Upper lobe of right lung (tissue), 1 donor: Measurements from ENCODE around the gene DYNLL1. TPM values are rescaled to one million over a fixed set of nuclear protein-coding genes. Genes with fewer than 3 reads are reported as not detected.

Experiments
- ATAC-seq: fragments of 200-7000 bp; cut with Tn5 transposase; one replicate; pipeline ENCODE4 v1.9.1; 2020; ENCODE audit warnings: mild to moderate bottlenecking, moderate library complexity
- DNase-seq: peaks from one replicate; pipeline ENCODE4 v3.0.0-alpha.2; 2020
- H3K27ac ChIP-seq: fragments of 200-600 bp; one replicate; pipeline ENCODE4 v1.8.0; 2022
- H3K27me3 ChIP-seq: fragments of 200-600 bp; one replicate; pipeline ENCODE4 v1.8.0; 2022; ENCODE audit warnings: mild to moderate bottlenecking
- H3K36me3 ChIP-seq: fragments of 200-600 bp; one replicate; pipeline ENCODE4 v1.8.0; 2022
- H3K4me1 ChIP-seq: fragments of 200-600 bp; one replicate; pipeline ENCODE4 v1.8.0; 2022
- H3K4me3 ChIP-seq: fragments of 200-600 bp; one replicate; pipeline ENCODE4 v1.8.0; 2022; ENCODE audit warnings: mild to moderate bottlenecking
- H3K9me3 ChIP-seq: fragments of 200-600 bp; one replicate; pipeline ENCODE4 v1.8.0; 2022
- intact Hi-C: fragments of 100-400 bp; cut with DNase I; formaldehyde crosslinking; loops from one replicate; pipeline ENCODE4 v1.11.0; 2022
- total RNA-seq: library from RNA; stranded (reverse); fragmentation: NEBNext Ultra II Directional; extraction: Animal tissue kit (Norgen Biotek cat#: 25700); gene quantifications from one replicate; pipeline ENCODE4 v1.2.1, GENCODE V29; 2021
- TF ChIP-seq, protein P1 (sequence below): fragments of 200-600 bp; IDR thresholded peaks from one replicate; pipeline ENCODE4 v1.8.0; 2022; ENCODE audit warnings: antibody characterized with exemption
- donor health status: DM: no; HTN: yes; CAD: no; lungs with severe emphysema.

DYNLL1 gene
- total RNA-seq, 1 donor from 2014 or later: 242 TPM

DNA sequence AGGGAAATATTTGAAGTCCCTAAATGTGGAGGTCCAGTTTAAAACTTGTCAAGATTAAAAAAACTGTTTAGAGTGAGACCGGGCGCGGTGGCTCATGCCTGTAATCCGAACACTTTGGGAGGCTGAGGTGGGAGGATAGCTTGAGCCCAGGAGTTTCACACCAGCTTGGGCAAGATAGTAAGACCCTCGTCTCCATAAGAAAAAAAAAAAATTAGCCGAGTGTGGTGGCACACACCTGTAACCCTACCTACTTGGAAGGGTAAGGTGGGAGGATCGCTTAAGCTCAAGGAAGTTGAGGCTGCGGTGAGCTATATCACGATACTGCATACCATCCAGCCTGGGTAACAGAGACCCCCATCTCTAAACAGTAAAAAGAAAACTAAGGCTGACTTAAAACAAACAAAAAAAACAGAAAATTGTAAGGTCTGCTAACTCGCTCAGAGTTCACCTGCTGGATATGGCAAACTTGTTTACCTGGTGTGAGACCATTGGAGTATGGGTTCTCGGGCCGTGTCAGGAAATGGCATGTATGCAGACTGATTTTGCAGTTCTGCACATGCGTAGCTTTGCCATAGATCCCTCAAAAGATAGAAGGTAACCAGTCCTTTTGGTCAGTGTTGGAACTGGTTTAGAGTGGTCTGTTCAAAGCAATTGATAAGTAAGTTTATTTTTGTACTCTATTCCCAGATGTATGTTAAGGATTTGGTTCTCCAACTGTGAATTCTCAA, 40.3 kb downstream of the DYNLL1 start:
- Histone ChIP-seq H3K4me3 (peak overlapping the region; percentile 87), H3K4me1 (peaks cover 56% of the 10 kb centered on the region), H3K9me3 (no peaks in the 10 kb centered on the region), H3K36me3 (no peaks in the 10 kb centered on the region), H3K27ac (peak overlapping the region; percentile 91), H3K27me3 (no peaks in the 10 kb centered on the region)
- intact Hi-C loops: no loop called here
- DNase-seq (no peak), ATAC-seq (no peak)
- TF ChIP-seq, protein P1, sequence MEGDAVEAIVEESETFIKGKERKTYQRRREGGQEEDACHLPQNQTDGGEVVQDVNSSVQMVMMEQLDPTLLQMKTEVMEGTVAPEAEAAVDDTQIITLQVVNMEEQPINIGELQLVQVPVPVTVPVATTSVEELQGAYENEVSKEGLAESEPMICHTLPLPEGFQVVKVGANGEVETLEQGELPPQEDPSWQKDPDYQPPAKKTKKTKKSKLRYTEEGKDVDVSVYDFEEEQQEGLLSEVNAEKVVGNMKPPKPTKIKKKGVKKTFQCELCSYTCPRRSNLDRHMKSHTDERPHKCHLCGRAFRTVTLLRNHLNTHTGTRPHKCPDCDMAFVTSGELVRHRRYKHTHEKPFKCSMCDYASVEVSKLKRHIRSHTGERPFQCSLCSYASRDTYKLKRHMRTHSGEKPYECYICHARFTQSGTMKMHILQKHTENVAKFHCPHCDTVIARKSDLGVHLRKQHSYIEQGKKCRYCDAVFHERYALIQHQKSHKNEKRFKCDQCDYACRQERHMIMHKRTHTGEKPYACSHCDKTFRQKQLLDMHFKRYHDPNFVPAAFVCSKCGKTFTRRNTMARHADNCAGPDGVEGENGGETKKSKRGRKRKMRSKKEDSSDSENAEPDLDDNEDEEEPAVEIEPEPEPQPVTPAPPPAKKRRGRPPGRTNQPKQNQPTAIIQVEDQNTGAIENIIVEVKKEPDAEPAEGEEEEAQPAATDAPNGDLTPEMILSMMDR: no peak

DNA sequence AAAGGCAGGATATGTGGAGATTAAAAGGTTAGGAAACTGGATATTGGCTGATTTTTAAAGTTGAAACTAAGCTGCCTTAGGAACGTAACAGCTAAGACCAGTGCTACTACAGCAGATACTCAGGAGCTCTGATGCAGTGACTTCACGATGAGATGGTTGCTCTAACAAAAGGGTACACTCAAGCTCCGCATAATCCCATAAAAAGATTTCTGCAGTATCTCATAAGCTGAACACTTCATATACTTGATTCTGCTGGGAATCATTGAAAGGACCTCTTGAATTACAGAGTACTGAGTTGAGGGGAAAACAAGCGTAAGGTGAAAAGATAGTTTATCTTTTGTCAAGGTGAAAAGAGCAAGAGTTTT, 41.9 kb downstream of the DYNLL1 start:
- peak overlapping the region; percentile 87 for H3K4me3 ChIP-seq
- no peaks in the 10 kb centered on the region for H3K27me3 ChIP-seq
- no peaks in the 10 kb centered on the region for H3K9me3 ChIP-seq
- TF ChIP-seq, protein P1: no peak
- peak overlapping the region; percentile 67 for H3K27ac ChIP-seq
- ATAC-seq: no peak
- H3K36me3 ChIP-seq: peaks cover 10% of the 10 kb centered on the region
- no peak for DNase-seq
- peaks cover 68% of the 10 kb centered on the region for H3K4me1 ChIP-seq
- intact Hi-C loops: no loop called here

DNA sequence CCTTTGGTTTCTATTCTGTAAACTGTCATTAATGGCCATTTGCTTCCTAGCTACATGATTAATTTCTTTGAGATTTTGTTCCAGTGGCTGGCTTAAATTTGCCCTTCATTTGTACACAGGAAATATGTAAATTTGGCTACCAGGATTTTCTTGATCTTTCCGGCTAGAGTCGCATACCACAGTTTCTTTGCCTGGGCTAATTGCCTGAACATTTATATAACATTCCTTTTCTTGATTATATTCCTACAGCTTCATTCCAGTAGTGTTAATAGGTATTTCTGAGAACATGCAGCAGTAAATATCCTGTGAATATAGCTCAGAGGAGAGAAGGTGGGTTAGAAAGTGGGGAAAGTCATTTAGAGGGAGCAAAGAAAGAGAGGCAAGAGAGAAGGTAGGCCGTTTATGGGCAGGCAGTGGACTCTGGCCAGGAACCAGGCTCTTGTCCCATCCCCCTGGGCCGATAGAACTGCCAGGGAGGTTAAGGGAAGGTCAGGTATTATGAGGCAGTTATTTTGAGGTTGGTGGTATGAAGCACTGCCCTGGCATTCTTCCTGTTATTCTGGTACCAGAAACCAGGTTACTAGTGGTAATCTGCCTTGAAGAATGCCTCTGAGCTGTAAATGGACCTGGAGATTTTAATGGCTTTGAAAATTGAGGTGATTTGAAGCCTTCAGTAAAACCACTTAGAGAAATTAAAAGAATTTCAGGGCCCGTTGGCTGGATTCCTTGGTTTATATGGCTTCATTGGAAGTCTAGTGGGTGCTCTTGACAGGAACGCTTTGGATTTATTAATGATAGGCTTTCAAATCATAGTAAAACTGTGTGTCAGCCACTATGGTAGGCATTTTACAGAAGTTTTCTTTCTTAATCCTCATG, 42.6 kb downstream of the DYNLL1 start:
- intact Hi-C loops: no loop called here
- ATAC-seq (peak; percentile 63), DNase-seq (no peak)
- peaks cover 71% of the 10 kb centered on the region for H3K4me1 ChIP-seq
- peaks cover 10% of the 10 kb centered on the region for H3K36me3 ChIP-seq
- H3K27me3 ChIP-seq: no peaks in the 10 kb centered on the region
- peak overlapping the region; percentile 67 for H3K27ac ChIP-seq
- TF ChIP-seq, protein P1: no peak
- no peaks in the 10 kb centered on the region for H3K9me3 ChIP-seq
- H3K4me3 ChIP-seq: peak overlapping the region; percentile 87

DNA sequence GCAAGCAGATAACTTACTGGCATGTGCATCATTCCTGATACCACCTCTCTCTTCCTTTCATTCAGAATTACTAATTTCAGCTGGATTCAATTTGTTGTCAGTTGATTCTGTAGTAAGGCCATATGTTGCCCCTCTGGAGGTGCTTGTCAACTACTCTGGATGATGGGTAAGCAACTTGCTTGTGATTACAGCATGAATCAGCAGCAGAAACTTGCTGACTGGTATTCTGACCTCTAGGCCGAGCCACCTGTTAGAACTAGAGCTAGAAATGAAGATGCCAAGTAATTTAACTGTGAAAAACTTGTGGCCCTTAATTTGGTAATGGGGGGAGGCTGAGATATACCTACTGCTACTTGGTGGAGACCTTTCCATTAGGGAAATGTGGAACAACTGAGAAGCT, 43.4 kb downstream of the DYNLL1 start:
- no peaks in the 10 kb centered on the region for H3K27me3 ChIP-seq
- TF ChIP-seq, protein P1: no peak
- peaks cover 10% of the 10 kb centered on the region for H3K36me3 ChIP-seq
- no peaks in the 10 kb centered on the region for H3K9me3 ChIP-seq
- no peak overlapping the region for H3K4me3 ChIP-seq
- intact Hi-C loops: no loop called here
- ATAC-seq (no peak), DNase-seq (no peak)
- peak overlapping the region; percentile 67 for H3K27ac ChIP-seq
- peaks cover 71% of the 10 kb centered on the region for H3K4me1 ChIP-seq

DNA sequence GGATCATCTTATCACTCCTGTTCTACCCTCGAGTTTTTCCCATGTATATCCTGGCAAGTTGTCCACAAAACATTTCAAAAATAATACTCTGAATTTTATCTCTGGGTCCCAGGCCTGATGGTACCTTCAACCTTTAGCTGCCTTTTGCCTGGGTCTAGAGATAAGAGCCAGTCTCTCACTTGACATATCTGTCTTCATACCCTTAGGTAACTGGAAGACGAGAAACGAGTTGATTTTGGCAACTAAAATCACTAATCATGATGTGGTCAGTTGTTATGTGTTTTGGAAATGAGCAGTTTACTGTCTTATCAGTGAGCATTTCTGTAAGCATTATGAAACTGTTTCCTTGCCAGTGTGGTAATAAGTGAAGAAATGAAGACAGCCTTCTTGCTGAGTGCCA, 44.5 kb downstream of the DYNLL1 start:
- Histone ChIP-seq H3K4me1 (peaks cover 72% of the 10 kb centered on the region), H3K27me3 (no peaks in the 10 kb centered on the region), H3K9me3 (no peaks in the 10 kb centered on the region), H3K27ac (peak overlapping the region; percentile 67), H3K36me3 (peaks cover 11% of the 10 kb centered on the region), H3K4me3 (no peak overlapping the region)
- TF ChIP-seq, protein P1: no peak
- DNase-seq (no peak), ATAC-seq (peak; percentile 45)
- intact Hi-C loops: no loop called here
